GM21423 (cell line): ENCODE data around the gene BTBD19.
A peak's percentile ranks its signal among the peaks of the same experiment; 100 is the strongest.
"Not testable (repeated sequence)": the region's sequence is repeated elsewhere in the genome, so short reads cannot be mapped to it uniquely, and the experiment has no call there.

Experiments used
- ATAC-seq: cut with Tn5 transposase; IDR thresholded peaks from one replicate; pipeline ENCODE4 v1.9.1; 2021; ENCODE audit warnings: mild to moderate bottlenecking, moderate library complexity; ENCODE audit not compliant: unreplicated experiment

BTBD19 gene

GRCh38 chr1:44786841-44787426 lies 21.4 kb upstream of the BTBD19 start:
- ATAC-seq, result no peak

- ATAC-seq, result no peak
Measured at GRCh38 chr1:44787506-44787905, 20.8 kb upstream of the BTBD19 start.

GRCh38 chr1:44788120-44788860 lies 20.0 kb upstream of the BTBD19 start, which contains the start of gene BEST4:
Gene BEST4 (minus strand): TSS chr1:44788170. CDS start chr1:44787705, 465 bp downstream.
- no peak for ATAC-seq

- ATAC-seq, result no peak
Measured at GRCh38 chr1:44790968-44791801, 17.1 kb upstream of the BTBD19 start.

GRCh38 chr1:44792736-44793502 lies 15.4 kb upstream of the BTBD19 start:
- no peak for ATAC-seq

GRCh38 chr1:44797886-44798285 lies 10.4 kb upstream of the BTBD19 start:
- not testable (repeated sequence) for ATAC-seq

GRCh38 chr1:44798481-44799365 lies 9.6 kb upstream of the BTBD19 start:
- no peak for ATAC-seq

- ATAC-seq, result peak; percentile 87
Measured at GRCh38 chr1:44799770-44800584, 8.3 kb upstream of the BTBD19 start, which contains the start of gene PLK3. Gene PLK3 (plus strand): TSS chr1:44800377. CDS start chr1:44800464, 87 bp downstream.

GRCh38 chr1:44801491-44802305 lies 6.6 kb upstream of the BTBD19 start:
- no peak for ATAC-seq

- ATAC-seq, result no peak
Measured at GRCh38 chr1:44802306-44803061, 5.8 kb upstream of the BTBD19 start.

GRCh38 chr1:44803062-44803311 lies 5.3 kb upstream of the BTBD19 start:
- no peak for ATAC-seq

GRCh38 chr1:44803312-44804095 lies 4.8 kb upstream of the BTBD19 start:
- ATAC-seq, result no peak

- no peak for ATAC-seq
Measured at GRCh38 chr1:44805311-44806024, 2.9 kb upstream of the BTBD19 start.

GRCh38 chr1:44806025-44806703 lies 2.2 kb upstream of the BTBD19 start:
- ATAC-seq, result no peak

GRCh38 chr1:44806704-44807363 lies 1.5 kb upstream of the BTBD19 start, which contains the start of gene DYNLT4:
Gene DYNLT4 (minus strand): TSS chr1:44807351. CDS start chr1:44806668, 683 bp downstream.
- no peak for ATAC-seq
